ENCODE results near the gene PHF20. TPM values are rescaled to one million over a fixed set of nuclear protein-coding genes. Genes with fewer than 3 reads are reported as not detected.

Gene PHF20
- total and polyA plus RNA-seq, 2 donors (not counting 3 experiments of a cell fraction or from before 2014, with no cell fraction given) = 25.0 to 45.8 TPM

GRCh38 chr20:35888657-35889056, 116.8 kb downstream of the PHF20 start:
- Histone ChIP-seq H3K4me1 (ENCODE audit: control insufficient read depth, extremely low read depth, insufficient read depth, low read length) (peaks cover 8% of the 10 kb centered on the region), H3K36me3 (ENCODE audit: control insufficient read depth in 2 of 2, extremely low read depth in 1 of 2, insufficient read depth in 2 of 2, low read length in 2 of 2) (peaks cover 0 to 5% of the 10 kb centered on the region in 2 experiments), H3K9me3 (replicated peaks; ENCODE audit: control insufficient read depth, insufficient read depth, low read length) (no peaks in the 10 kb centered on the region), H3K27ac (ENCODE audit: insufficient read depth, low read depth, low read length) (no peak overlapping the region), H3K9me1 (replicated peaks; ENCODE audit: control insufficient read depth, extremely low read depth, insufficient read depth, low read length) (no peaks in the 10 kb centered on the region), H3K4me3 (replicated peaks in 1 of 3; ENCODE audit: insufficient read depth in 1 of 3, low read depth in 1 of 3, low read length in 3 of 3) (no peak overlapping the region), H3K4me2 (ENCODE audit: insufficient read depth, low read length) (no peak overlapping the region), H2AFZ (ENCODE audit: low read depth, low read length) (no peak overlapping the region), H3K27me3 (ENCODE audit: control insufficient read depth in 2 of 2, insufficient read depth in 2 of 2, low read length in 2 of 2) (no peaks in the 10 kb centered on the region), H3K9ac (replicated peaks; ENCODE audit: extremely low read depth, insufficient read depth, low read length) (no peak overlapping the region), H4K20me1 (replicated peaks; ENCODE audit: control insufficient read depth, extremely low read depth, insufficient read depth, low read length) (no peaks in the 10 kb centered on the region), H3K79me2 (ENCODE audit: control insufficient read depth, insufficient read depth, low read length) (peaks cover 3% of the 10 kb centered on the region)
- TF ChIP-seq POLR2AphosphoS5 (IDR thresholded peaks at IDR 0.05; ENCODE audit: insufficient read depth, low read depth, low read length) = no peak
- no peak for TF ChIP-seq MYC (IDR thresholded peaks at IDR 0.05; ENCODE audit: low read depth, low read length)
- TF ChIP-seq EZH2 (IDR thresholded peaks at IDR 0.05; ENCODE audit: borderline replicate concordance, low read depth, low read length, severe bottlenecking) = no peak
- no peak for TF ChIP-seq MAX (IDR thresholded peaks at IDR 0.05; ENCODE audit: insufficient read depth, insufficient read length)
- no peak for TF ChIP-seq CTCF (IDR thresholded peaks at IDR 0.05; ENCODE audit: extremely low read depth in 1 of 2, insufficient read depth in 1 of 2, low read depth in 1 of 2, low read length in 2 of 2)
- no peak for TF ChIP-seq POLR2A (IDR thresholded peaks at IDR 0.05; ENCODE audit: low read depth, low read length)
- TF ChIP-seq FOS (IDR thresholded peaks at IDR 0.05; ENCODE audit: borderline replicate concordance, insufficient read depth, low read length) = no peak
- no peak for TF ChIP-seq GATA2 (IDR thresholded peaks at IDR 0.05; ENCODE audit: insufficient read depth, insufficient read length, low read depth, low read length)
- no peak for TF ChIP-seq JUN (IDR thresholded peaks at IDR 0.05; ENCODE audit: borderline replicate concordance, insufficient read depth, insufficient read length, low read depth)
- ChIA-PET CTCF (no interaction called here), POLR2A (no interaction called here)
- DNase-seq (ENCODE audit: low read depth, low spot score) (no peak), FAIRE-seq (no peak)
- dilution Hi-C loops (cut with MboI; ENCODE audit: extremely low pct_ligation_motif_present, low sequenced_read_pairs) (no loop called here), intact Hi-C loops (cut with micrococcal nuclease) (no loop called here)
- no TSS peak for BruUV-seq (replicated peaks)
